HEK293 (cell line): ENCODE measurements around the gene DOCK1.

Experiments
- CTCF ChIA-PET: fragments of 350-600 bp; formaldehyde crosslinking; extraction: SDS; loops from one replicate; lab custom pipeline; 2021; ENCODE audit warnings: antibody characterized with exemption; lab: Yijun Ruan, JAX
- POLR2A ChIA-PET: fragments of 300-600 bp; formaldehyde crosslinking; extraction: SDS; loops from one replicate; lab custom pipeline; 2020; ENCODE audit warnings: antibody characterized with exemption, inconsistent platforms; lab: Yijun Ruan, JAX
- H3K27ac ChIP-seq: fragments of 200-500 bp; sonication (Bioruptor generic); 2 replicates; pipeline ENCODE4 v1.5.1; 2014; ENCODE audit warnings: low read depth, low read length, control low read depth, inconsistent platforms; ENCODE audit errors: extremely low read depth
- H3K36me3 ChIP-seq, 2 experiments: fragments of 200-500 bp in 1 of 2; sonication (Bioruptor generic) in 1 of 2; 1 replicate in 1 of 2; 2 replicates in 1 of 2; pipeline ENCODE4 v1.5.1; 2014 to 2017; ENCODE audit warnings: inconsistent platforms in 2 of 2, low read length in 2 of 2; ENCODE audit not compliant: control insufficient read depth in 2 of 2, insufficient read depth in 1 of 2
- H3K4me1 ChIP-seq: fragments of 200-500 bp; sonication (Bioruptor generic); 2 replicates; pipeline ENCODE4 v1.5.1; 2014; ENCODE audit warnings: mild to moderate bottlenecking, low read length, inconsistent platforms; ENCODE audit not compliant: control insufficient read depth, insufficient read depth
- H3K4me3 ChIP-seq: 2 replicates; pipeline ENCODE4 v1.5.1; 2011; ENCODE audit warnings: low read depth, mild to moderate bottlenecking, control low read depth, low read length, moderate library complexity
- H3K9me3 ChIP-seq: fragments of 200-500 bp; sonication (Bioruptor generic); 2 replicates; pipeline ENCODE4 v1.5.1; 2014; ENCODE audit warnings: low read depth, low read length, inconsistent platforms; ENCODE audit not compliant: control insufficient read depth, insufficient read depth
- BCL11B ChIP-seq: fragments of 450-650 bp; formaldehyde crosslinking; IDR thresholded peaks from 2 replicates; pipeline ENCODE4 v1.5.1; 2016; ENCODE audit warnings: low read depth, missing biosample characterization, missing genetic modification characterization
- TCF7L2 ChIP-seq: IDR thresholded peaks from 2 replicates; pipeline ENCODE4 v1.6.1; 2011; ENCODE audit warnings: low read depth, mild to moderate bottlenecking, inconsistent platforms, low read length, moderate library complexity, borderline replicate concordance
- ZFP37 ChIP-seq: fragments of 450-650 bp; formaldehyde crosslinking; IDR thresholded peaks from 2 replicates; pipeline ENCODE4 v1.5.1; 2016; ENCODE audit warnings: missing biosample characterization, missing genetic modification characterization
- ZNF10 ChIP-seq: fragments of 450-650 bp; formaldehyde crosslinking; IDR thresholded peaks from 2 replicates; pipeline ENCODE4 v1.5.1; 2017; ENCODE audit warnings: missing biosample characterization, missing genetic modification characterization
- ZNF121 ChIP-seq: fragments of 450-650 bp; formaldehyde crosslinking; IDR thresholded peaks from 2 replicates; pipeline ENCODE4 v1.5.1; 2016; ENCODE audit warnings: missing biosample characterization, missing genetic modification characterization
- ZNF155 ChIP-seq: fragments of 450-650 bp; formaldehyde crosslinking; IDR thresholded peaks from 2 replicates; pipeline ENCODE4 v1.5.1; 2016; ENCODE audit warnings: missing biosample characterization, missing genetic modification characterization
- ZNF174 ChIP-seq: fragments of 450-650 bp; formaldehyde crosslinking; IDR thresholded peaks from 2 replicates; pipeline ENCODE4 v1.5.0; 2017; ENCODE audit warnings: missing biosample characterization, mild to moderate bottlenecking, missing genetic modification characterization
- ZNF184 ChIP-seq: fragments of 450-650 bp; IDR thresholded peaks from 2 replicates; pipeline ENCODE4 v1.5.1; 2018; ENCODE audit warnings: missing biosample characterization, mild to moderate bottlenecking, missing genetic modification characterization
- ZNF2 ChIP-seq: fragments of 450-650 bp; formaldehyde crosslinking; IDR thresholded peaks from 2 replicates; pipeline ENCODE4 v1.5.1; 2016; ENCODE audit warnings: missing biosample characterization, missing genetic modification characterization
- ZNF23 ChIP-seq: fragments of 450-650 bp; formaldehyde crosslinking; IDR thresholded peaks from 2 replicates; pipeline ENCODE4 v1.5.1; 2016; ENCODE audit warnings: missing biosample characterization, missing genetic modification characterization, borderline replicate concordance
- ZNF266 ChIP-seq: fragments of 450-650 bp; formaldehyde crosslinking; IDR thresholded peaks from 2 replicates; pipeline ENCODE4 v1.5.1; 2016; ENCODE audit warnings: missing biosample characterization, missing genetic modification characterization, low read depth
- ZNF280D ChIP-seq: fragments of 450-650 bp; formaldehyde crosslinking; IDR thresholded peaks from 2 replicates; pipeline ENCODE4 v1.5.1; 2016; ENCODE audit warnings: missing biosample characterization, missing genetic modification characterization
- ZNF292 ChIP-seq: fragments of 450-650 bp; formaldehyde crosslinking; IDR thresholded peaks from 2 replicates; pipeline ENCODE4 v1.5.1; 2016; ENCODE audit warnings: low read depth, missing biosample characterization, missing genetic modification characterization, borderline replicate concordance
- ZNF513 ChIP-seq: fragments of 450-650 bp; IDR thresholded peaks from 2 replicates; pipeline ENCODE4 v1.5.1; 2018; ENCODE audit warnings: missing biosample characterization, missing genetic modification characterization
- ZNF521 ChIP-seq: fragments of 450-650 bp; formaldehyde crosslinking; IDR thresholded peaks from 2 replicates; pipeline ENCODE4 v1.5.1; 2017; ENCODE audit warnings: missing biosample characterization, mild to moderate bottlenecking, missing genetic modification characterization
- ZNF624 ChIP-seq: fragments of 450-650 bp; formaldehyde crosslinking; IDR thresholded peaks from 2 replicates; pipeline ENCODE4 v1.5.1; 2017; ENCODE audit warnings: missing biosample characterization, missing genetic modification characterization
- ZNF664 ChIP-seq: fragments of 450-650 bp; formaldehyde crosslinking; IDR thresholded peaks from 2 replicates; pipeline ENCODE4 v1.5.1; 2016; ENCODE audit warnings: missing biosample characterization, missing genetic modification characterization
- ZNF670 ChIP-seq: fragments of 450-650 bp; formaldehyde crosslinking; IDR thresholded peaks from 2 replicates; pipeline ENCODE4 v1.5.1; 2016; ENCODE audit warnings: missing biosample characterization, missing genetic modification characterization, low read depth
- ZNF768 ChIP-seq: fragments of 450-650 bp; formaldehyde crosslinking; IDR thresholded peaks from 2 replicates; pipeline ENCODE4 v1.5.1; 2018; ENCODE audit warnings: missing biosample characterization, mild to moderate bottlenecking, missing genetic modification characterization
- TF ChIP-seq, protein P1 (sequence below): fragments of 450-650 bp; formaldehyde crosslinking; IDR thresholded peaks from 2 replicates; pipeline ENCODE4 v1.5.1; 2016; ENCODE audit warnings: missing biosample characterization, missing genetic modification characterization, low read depth
- TF ChIP-seq, protein P2 (sequence below): fragments of 450-650 bp; formaldehyde crosslinking; IDR thresholded peaks from 2 replicates; pipeline ENCODE4 v1.5.1; 2016; ENCODE audit warnings: missing biosample characterization, missing genetic modification characterization

The DOCK1 gene

DNA sequence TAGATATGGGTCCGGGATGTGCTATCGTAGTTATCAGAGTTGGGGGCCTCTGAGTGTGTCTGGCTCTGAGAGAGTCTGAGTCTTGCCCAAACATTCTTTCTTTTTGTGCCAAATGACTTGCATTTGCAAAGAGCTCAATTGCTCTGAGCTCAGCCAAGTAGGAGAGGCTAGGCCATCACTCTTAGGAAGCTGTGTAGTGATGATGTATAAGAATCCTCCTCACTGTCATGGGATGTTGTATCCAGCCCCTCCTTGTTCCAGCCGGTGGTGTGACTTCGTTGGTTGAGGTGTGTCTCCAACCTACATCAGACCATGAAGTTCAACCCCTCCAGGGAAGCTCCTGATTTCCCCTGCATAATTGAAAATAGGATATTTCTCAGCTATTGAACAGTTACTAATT is 546.4 kb downstream of the DOCK1 start:
- POLR2A ChIA-PET = no interaction called here
- Histone ChIP-seq H3K36me3 (peaks cover 0 to 15% of the 10 kb centered on the region in 2 experiments; a peak in 1 of 3 replicates), H3K27ac (no peak overlapping the region), H3K4me3 (no peak overlapping the region), H3K9me3 (no peaks in the 10 kb centered on the region), H3K4me1 (no peaks in the 10 kb centered on the region)
- CTCF ChIA-PET = no interaction called here
- TF ChIP-seq ZNF768 (tag by site-specific recombination) (no peak), ZNF266 (tag by site-specific recombination) (no peak), ZNF513 (no peak), ZNF2 (tag by site-specific recombination) (no peak), ZNF280D (no peak), ZNF23 (tag by site-specific recombination) (no peak), ZNF184 (tag by site-specific recombination) (no peak), ZFP37 (no peak), BCL11B (tag by site-specific recombination) (no peak), ZNF292 (tag by site-specific recombination) (no peak), ZNF670 (tag by site-specific recombination) (no peak), ZNF10 (tag by site-specific recombination) (no peak), ZNF664 (no peak), ZNF174 (no peak), ZNF121 (tag by site-specific recombination) (no peak)
- TF ChIP-seq, protein P1, sequence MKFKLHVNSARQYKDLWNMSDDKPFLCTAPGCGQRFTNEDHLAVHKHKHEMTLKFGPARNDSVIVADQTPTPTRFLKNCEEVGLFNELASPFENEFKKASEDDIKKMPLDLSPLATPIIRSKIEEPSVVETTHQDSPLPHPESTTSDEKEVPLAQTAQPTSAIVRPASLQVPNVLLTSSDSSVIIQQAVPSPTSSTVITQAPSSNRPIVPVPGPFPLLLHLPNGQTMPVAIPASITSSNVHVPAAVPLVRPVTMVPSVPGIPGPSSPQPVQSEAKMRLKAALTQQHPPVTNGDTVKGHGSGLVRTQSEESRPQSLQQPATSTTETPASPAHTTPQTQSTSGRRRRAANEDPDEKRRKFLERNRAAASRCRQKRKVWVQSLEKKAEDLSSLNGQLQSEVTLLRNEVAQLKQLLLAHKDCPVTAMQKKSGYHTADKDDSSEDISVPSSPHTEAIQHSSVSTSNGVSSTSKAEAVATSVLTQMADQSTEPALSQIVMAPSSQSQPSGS (tag by site-specific recombination) = no peak

DNA sequence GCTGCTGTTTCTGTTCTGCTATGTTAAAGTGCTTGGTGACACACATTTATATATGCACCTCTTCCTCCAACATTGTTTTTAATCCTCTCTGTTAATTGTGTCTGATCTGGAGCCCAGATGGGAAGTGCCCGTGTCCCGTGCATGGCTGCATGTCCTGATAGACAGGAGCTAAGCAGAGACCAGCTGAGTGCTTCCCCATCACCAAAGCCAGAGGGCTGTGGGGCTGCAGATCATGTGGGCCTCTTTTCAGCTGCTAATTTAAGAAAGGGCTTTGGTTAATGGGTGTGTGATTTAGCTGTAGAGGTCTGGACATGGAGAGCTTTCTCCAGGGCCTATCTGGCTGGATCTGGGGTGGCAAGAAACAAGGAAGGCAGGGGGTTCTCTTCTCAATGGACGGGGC is 547.3 kb downstream of the DOCK1 start:
- Histone ChIP-seq H3K4me3 (no peak overlapping the region), H3K27ac (no peak overlapping the region), H3K4me1 (no peaks in the 10 kb centered on the region), H3K9me3 (no peaks in the 10 kb centered on the region), H3K36me3 (peaks cover 0 to 9% of the 10 kb centered on the region in 2 experiments; a peak in 1 of 3 replicates)
- POLR2A ChIA-PET = no interaction called here
- TF ChIP-seq ZNF521 (tag by site-specific recombination) (no peak), ZNF155 (tag by site-specific recombination) (no peak), ZNF624 (tag by site-specific recombination) (no peak), TCF7L2 (no peak)
- TF ChIP-seq, protein P2, sequence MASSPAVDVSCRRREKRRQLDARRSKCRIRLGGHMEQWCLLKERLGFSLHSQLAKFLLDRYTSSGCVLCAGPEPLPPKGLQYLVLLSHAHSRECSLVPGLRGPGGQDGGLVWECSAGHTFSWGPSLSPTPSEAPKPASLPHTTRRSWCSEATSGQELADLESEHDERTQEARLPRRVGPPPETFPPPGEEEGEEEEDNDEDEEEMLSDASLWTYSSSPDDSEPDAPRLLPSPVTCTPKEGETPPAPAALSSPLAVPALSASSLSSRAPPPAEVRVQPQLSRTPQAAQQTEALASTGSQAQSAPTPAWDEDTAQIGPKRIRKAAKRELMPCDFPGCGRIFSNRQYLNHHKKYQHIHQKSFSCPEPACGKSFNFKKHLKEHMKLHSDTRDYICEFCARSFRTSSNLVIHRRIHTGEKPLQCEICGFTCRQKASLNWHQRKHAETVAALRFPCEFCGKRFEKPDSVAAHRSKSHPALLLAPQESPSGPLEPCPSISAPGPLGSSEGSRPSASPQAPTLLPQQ (tag by site-specific recombination) = no peak
- CTCF ChIA-PET = no interaction called here
